Activated naive CD4-positive, alpha-beta T cell treated with Interleukin-2 at 50 U/mL for 16 hours (primary cell): Measurements from ENCODE around the gene VSTM2B.

Experiments
- DNase-seq: peaks from one replicate; pipeline ENCODE4 v3.0.0-alpha.2; 2020

The VSTM2B gene

DNA sequence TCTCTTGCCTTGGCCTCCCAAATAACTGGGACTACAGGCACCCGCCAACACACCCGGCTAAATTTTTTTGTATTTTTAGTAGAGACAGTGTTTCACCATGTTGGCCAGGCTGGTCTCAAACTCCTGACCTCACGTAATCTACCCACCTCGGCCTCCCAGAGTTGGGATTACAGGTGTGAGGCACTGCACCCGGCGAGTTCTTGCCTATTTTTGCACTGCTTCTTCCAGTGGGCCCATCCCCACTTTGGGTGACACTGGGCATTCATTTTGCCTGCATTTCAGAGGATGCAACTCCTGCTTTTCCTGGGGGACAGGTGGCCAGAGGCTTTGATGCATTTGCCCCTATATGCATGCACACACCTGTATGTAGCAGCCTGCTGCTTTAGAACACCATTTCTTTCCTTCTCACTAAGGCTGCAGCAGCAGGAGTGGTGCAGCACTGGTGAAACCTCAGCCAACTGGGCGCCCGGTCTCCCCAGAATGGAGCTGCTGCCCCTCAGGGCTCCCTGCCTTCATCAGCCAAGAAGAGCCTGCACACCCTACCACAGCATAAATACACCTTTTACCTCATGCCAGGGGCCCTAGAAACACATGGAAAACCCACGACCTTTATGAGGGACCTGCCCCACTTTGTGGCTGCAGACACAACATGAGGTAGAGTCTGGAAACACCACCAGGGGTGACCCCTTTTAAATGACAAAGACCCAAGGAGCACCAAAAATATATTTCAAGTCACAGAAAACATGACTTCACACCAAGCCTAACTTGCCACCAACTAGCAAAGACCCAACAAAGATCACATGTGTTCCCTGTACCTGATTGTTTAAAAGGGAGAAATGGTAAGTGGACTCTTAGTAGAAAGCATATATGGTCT is 43.5 kb downstream of the VSTM2B start:
- DNase-seq = no peak

DNA sequence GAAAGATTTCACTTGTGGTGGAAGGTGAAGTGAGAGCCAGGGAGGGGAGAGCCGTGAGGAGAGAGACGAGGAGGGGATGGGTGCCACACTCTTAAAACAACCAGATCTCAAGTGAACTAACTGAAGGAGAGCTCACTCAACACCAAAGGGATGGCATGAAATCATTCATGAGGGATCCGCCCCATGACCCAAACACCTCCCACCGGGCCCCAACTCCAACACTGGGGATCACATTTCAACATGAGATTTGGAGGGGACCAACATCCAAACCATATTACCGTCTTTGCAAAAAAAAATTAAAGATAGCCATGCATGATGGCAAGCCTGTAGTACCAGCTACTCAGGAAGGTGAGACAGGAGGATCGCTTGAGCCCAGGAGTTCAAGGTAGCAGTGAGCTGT is 45.4 kb downstream of the VSTM2B start:
- DNase-seq = no peak

DNA sequence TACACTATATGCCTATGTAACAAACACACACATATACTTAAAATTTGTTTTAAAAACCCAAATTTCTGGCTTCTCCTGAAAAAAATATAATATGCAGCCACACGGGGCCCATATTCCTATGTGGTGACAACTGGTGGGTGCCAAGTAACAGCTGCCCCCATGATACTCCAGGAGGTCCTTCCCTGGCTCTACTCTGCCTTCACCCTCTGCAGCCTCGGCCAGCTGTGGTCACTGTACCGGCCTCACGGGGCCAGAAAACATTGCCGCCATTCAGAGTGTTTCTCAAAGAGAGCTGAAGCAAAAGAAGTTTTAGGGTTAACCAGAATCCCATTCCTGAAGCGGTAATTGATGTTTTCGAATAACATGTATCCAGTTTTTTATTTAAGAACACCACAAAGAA is 47.7 kb downstream of the VSTM2B start:
- DNase-seq = no peak

DNA sequence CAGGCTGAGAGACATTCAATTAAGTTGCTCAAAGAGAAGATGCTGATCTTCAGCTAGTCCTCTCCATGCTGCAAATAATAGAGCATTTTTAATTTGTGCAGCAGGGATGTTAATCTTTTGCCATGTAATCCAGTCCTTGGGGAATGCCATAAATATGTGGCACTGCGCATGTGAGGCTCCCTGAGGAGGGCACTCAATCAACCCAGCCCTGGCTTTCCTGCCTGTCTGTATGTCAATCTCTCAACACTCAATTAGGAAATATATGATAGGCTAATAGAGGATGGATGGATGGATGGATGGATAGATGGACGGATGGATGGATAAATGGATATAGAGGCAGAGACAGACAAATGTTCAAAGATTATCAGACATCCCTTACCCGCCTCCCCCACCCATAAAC is 48.7 kb downstream of the VSTM2B start:
- DNase-seq = no peak

DNA sequence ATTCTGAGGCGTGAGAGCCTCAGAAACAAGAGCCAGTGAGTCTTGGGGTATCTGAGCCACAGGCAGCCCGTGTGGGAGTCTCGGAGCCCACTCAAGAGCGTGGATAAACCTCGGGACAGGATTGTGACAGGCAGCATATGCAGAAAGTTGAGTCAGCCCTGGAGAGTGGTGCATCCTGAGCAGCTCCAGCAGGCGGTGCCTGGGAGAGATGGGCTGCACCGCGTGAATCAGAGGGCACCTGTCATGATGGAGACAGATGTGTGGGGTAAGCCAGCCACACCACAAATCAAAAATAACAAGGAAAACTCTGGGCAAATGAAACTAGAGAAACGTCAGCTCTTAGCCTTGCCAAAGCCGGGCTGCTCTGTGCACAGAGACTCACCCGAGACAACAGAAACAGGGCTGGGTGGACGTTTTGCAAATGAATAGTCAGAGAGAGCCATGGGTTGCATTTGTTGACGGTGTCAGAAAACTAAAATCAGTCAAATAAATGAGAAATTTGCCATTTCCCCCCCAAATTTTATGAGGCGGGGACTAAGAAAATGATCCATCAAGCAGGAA is 50.3 kb downstream of the VSTM2B start:
- DNase-seq = no peak

DNA sequence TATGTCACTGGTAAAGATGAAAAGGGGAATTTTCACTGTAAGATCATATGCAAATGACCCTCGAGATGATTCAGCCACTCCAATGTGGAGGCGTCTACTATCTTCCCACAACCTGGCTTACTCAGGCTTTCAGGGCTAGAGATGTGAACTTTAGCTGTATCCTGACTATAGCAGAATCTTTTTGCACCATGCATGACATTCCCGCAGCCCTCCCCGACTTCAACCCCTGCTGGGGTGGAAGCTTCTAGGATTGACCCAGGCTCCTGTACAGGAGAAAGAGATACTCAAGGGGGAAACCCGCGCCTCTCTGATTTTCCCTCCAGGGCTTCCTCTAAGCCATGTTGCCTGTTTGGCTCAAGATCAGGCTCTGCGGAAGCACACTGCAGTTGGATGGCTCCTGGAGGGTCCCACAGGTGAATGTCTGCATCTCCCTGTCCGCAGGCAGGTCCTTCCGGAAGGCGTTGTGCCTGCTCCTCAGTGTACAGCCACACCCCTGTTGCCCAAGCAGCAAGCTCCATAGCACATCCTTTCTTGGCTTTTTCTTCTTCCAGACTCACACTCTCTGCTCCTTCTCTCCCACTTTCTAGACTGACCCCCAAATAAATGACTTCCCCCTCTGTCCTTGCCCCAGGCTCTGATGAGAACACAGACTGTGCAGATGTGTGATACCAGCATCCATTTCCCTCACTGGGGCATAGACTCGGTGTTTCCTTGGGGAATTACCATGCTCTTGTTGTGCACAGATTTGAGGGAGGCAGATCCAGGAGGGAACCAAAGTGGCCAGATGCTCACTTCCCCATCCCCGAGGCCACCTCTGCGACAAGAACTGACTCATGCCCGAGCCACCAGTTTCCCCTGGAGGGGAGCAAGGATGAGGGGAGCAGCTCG is 51.2 kb downstream of the VSTM2B start:
- peak; percentile 53 for DNase-seq

DNA sequence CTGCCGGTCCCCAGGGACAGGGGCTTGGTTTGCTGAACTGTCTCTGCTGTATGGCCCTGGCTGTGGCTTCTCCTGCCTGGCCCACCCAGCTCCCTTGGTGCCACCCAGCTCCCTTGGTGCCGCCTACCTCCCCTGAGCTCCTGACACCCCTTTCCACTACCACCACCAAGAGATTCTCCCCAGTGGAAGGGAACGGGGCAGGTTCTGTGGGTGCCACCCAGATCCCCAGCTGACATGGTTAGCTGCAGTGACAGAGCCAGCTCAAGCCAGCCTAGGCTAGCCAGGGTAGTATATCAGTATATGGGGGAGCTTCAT is 51.8 kb downstream of the VSTM2B start:
- no peak for DNase-seq

DNA sequence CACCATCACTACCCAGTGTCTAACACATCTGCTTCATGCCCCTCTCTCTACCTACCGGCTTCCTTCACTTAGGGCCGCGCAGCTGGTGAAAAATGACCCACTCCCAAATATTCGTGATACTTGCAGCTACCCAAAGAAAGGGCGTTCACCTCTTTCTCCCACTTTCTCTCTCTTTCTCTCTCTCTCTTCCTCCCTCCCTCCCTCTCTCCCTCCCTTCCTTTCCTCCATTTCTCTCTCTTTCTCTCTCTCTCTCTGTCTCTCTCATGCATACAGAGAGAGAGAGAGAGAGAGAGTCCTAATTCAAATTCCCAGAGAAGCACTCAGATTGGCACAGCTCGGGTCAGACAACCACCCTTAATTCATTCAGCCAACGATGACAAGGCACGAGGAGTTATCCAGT is 52.6 kb downstream of the VSTM2B start:
- no peak for DNase-seq

DNA sequence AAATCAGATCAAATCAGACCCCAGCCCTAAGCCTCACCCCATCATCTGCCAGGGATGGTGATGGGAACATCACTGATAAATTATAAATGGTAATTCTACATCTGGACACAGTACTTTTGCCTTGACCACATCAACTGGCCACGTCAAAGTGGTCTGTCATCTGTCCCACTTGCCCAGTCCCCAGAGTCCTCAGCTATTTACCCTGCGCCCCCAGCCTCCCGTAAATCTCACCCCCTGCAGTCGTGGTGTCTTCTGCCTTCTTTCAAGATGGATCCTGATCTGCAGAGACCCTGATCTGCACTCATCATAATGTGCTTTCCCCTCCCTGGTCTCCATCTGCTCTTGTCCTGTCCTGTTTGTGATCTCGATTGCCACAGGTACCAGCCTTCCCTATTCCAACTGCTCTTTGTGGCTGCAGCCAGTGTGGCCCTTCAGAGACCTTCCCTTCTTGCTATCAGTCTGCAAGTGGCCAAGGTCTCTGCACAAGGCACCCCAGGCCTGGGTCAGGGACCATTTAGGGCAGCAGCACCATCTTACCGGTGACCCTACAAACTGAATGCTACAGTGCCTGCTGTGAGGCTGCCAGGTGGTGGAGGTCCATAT is 53.6 kb downstream of the VSTM2B start:
- DNase-seq = no peak

DNA sequence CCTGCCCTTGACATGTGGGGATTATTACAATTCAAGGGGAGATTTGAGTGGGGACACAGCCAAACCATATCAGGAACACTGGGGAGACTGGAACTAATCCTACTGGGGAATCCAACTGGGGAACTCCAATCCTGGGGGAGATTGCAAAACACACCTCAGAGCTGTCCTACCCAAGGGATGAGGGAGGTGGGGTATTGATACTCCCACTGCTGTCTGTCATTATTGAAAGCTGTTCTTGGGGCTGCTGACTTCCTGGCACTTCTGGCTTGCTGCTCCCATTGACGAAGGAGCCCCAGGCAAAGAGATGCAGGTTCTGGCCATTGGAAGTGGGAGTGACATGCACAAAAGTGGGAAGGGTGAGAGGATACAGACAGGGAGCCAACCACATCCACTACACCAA is 55.6 kb downstream of the VSTM2B start:
- DNase-seq = no peak

DNA sequence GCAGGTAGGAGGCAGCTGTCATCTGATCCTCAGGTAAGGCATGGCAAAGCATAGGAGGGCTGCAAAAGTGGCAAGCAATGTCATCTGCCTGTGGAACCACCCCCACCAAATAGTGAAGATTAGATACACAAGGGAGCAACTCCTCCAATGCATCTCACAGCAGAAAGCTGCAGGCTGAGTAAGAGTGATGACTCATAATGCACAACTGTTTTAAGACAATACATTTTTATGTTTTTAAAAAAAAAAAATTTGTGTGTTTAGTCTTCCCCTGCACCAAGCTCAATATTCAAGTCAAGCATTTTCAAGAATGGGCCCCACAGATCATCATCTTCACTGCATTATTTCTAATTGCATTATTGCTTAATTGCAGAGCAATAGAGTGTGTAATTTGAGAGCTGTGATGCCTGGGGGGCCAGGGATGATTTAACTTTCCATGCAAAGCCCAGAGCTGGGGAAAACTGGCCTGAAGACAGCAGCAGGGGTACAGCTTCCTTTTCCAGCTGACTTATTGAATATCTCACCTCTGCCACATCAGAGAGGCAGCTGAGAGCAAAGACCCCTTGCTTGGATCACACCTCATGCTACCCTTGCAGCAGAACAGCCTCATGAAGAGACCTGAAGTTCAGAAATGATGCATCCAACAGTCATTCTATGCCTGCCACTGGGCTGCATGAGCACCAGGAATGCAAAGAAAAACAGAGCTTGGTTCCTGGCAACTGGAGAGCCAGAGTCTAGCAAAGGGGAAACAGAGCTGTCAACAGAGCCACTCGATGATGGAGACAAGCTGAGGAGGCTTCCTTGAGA is 57.6 kb downstream of the VSTM2B start:
- DNase-seq = no peak

DNA sequence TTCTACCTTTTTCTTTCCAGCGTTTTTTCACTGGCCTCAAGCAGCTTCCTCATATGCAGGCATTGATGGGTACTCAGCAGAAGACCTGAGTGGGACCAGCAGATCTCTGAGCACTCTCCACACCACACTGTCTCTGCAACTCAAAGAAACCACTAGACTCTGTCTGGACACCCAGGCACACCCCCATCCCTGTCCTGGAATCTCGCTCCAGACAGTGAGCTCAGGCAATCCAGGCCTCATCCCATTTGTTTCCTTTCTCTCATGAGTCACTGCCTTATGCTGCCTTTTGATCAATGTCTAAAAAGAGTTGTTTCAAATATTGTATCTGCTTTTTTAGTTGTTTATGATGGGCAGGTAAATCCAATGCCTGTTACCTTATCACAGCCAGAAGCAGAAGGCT is 60.6 kb downstream of the VSTM2B start:
- DNase-seq = no peak

DNA sequence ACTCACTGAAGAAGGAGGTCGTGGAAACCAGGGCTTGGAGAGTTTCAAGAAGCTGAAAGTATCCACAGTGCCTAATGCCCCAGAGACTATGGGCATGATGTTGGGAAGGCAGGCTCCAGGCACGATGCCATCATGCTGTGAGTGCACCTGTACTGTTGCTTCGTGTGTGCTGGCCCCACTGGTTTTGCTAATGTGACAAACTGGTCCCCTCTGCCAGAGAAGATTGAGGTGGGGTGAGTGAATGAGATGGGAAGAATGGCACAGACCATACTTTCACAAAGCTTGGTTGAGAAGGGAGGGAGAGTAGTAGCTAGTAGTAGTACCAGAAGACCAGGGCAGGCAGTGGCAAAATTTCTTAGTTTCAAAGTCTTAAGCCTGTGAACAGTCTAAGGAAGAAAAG is 61.3 kb downstream of the VSTM2B start:
- DNase-seq = no peak

DNA sequence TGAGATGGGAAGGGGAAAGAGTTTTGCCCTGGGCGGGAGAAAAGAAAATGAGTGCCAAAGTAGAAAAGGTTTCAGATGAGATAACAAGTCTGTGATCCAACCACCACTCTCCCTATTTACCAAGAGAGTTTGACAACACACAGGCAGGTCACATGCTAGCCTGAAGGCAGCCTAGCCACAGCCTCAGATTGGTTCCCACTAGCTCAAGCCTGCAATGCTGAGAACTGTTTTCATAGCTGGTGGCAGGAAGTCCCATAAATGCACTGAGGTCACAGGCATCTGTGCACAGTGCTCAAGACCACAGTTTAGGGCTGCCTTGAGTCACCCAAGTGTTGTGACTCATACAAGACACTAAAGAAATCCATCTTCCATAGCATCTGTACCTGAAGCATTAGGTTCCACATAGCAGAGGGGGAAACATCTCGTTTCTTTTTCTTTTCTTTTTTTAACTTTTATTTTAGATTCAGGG is 61.8 kb downstream of the VSTM2B start:
- DNase-seq = peak; percentile 63

DNA sequence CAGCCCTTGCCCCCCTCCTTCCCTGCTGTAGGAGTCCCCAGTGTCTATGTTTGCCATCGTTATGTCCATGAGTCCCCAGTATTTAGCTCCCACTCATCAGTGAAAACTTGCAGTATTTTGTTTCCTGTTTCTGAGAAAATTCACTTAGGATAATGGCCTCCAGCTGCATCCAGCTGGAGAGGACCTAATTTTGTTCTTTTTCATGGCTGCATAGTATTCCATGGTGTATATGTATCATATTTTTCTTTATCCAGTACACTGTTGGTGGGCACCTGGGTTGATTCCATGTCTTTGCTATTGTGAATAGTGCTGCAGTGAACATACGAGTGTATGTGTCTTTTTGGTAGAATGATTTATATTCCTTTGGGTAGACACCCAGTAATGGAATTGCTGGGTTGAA is 62.3 kb downstream of the VSTM2B start:
- no peak for DNase-seq

DNA sequence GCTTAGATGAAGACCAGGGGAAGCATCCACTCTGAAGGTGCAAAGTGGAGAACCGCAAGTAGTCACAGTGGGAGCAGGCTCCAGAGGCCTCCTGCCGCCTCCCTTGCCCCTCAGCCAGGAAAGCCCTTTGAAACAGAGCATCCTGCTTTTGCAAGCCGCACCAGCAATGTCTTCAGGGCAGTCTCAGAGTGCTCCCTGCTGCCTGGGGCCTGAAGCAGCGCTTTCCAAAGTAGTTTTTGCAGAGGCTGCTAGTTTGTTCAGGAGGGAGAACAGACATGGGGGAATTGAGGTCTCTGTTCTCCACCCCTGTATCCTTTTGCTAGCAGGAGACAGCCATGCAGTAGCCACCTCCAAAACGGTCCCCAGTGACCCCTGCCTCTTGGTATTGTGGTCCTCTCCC is 64.5 kb downstream of the VSTM2B start:
- DNase-seq = no peak

DNA sequence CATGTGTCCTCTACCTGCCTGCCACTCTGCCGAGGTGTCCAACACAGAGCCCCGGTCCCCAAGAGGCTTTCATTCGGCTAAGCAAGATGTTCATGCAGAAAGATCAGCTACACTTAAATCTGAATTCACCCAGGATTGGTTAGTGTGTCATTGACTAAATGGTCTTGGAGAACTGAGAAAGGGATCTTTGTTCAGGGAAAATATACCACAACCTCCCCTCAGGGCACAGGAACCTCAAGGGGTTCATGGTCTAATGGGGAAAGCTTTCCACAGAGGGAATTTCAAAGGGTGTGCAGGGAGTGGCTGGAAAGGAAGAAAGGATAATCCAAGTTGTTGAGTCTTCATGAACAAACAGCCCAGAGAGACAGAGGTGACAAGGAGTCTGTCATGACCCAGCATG is 65.9 kb downstream of the VSTM2B start:
- no peak for DNase-seq

DNA sequence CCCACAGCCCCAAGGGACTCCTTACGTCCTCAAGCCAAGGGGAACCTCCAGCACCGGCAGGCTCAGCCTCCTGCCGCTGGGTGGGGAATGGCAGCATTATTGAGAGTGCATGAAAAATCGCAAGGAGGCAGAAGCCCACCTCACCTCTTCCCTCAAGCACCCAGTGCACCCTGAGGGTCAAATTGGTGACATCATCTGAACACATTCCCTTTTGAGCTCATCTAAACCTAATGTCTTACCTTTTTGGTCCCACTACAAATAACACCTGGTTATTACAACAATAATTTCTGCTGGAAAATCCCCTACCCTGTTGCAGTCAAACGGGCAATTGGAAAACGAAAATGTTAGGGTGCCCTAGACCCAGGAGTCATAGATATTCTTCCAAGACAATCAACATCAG is 68.1 kb downstream of the VSTM2B start:
- no peak for DNase-seq

DNA sequence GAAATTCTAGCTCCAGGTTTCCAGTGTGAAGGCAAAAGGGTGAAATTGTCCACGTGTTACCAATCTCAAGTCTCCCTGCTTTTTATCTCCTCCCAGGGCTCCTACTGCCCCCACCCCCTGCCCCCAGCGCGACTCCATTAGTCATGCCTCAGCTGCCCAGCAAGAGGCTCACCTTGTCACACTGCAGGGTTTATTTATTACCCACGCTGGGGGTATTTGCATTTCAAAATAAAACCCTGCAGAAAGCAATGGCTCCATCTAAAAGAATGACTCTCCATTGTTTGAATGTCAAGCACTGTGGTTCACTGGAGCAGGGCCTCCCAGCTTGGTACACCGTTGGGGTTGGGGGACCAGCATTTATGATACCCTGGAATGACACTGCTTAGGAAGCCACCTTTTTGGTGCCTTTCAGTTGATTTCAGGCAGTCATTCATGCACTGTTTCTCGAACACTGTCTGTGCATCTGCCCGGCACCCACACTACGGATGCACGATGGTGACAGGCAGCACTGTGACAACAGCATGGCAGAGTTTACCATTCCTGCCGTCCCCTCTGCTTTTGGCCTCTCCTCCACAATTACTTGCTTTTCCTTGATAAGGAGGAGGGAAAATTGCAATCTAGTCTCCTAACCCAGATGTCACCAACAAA is 70.4 kb downstream of the VSTM2B start:
- DNase-seq = no peak

DNA sequence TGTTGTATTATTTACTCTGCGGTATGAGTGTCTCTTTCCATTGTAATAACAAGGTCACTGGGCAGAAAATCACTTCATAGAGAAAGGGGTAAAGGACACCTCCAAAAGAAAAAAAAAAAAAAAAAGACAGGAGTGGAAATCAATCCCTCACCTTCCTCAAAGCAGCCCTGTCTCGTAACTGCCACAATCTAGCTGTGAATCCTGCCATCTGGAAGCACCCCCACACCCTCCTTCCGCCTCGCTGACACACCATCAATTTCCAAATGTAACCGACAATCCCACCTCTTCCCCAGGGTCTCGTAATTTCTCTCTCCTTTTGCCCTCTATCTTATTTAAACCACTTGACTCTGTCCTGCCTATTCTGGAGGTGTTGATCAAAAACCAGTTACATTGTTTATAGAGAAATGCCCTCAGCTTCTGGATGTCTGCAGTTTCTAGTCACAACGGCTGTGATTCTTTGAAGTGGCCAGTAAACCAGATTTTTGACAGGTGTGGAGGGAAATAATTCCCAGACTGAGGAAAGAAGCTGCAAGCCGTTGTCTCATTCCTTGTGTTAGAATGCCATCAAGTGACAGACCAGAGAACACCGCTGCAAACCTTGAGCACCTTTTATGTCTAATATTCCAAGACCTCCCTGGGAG is 71.2 kb downstream of the VSTM2B start:
- no peak for DNase-seq

DNA sequence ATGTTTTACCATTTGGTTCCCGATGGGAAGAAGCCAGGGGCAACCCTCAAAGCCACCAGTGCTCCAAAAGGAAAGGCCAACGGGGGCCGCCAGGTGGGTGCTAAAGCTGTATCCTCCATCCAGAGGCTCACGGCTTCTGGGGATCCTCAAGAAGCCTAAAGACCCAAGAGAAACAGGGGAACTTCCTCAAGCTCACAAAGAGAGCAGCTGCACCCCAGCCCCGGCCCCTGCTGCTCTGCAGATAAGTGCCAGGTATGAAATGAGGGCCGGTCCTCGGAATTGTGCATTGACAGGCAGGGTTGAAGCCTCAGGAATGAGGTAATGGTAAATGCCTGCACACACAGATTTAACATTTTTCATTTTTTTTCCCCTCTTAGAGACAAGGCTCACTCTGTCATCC is 72.2 kb downstream of the VSTM2B start:
- no peak for DNase-seq

DNA sequence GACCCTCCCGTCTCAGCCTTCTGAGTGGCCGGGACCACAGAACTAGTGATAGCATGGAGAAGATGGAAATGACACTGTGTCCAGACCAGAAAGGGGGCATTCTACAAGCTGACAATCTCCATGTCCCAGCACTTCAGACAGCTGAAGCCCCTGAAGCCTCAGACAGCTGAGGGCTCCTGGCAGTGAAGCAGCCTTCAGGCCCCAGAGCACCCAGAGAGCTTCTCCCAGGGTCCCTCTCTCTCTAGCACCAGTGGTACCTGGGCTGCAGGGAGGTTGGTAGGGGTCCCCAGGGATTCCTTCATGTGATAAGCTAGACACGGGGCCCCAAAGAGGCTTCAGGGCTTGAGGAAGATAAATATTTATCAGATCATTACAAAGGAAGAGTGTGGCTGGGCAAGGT is 72.7 kb downstream of the VSTM2B start:
- no peak for DNase-seq
